Tibial artery (tissue), 4 donors: Measurements from ENCODE around the gene PRDM7.
A peak's percentile ranks its signal among the peaks of the same experiment; 100 is the strongest.
"Not testable (repeated sequence)": the region's sequence is repeated elsewhere in the genome, so short reads cannot be mapped to it uniquely, and the experiment has no call there.

Source experiments
- DNase-seq, 2 donors: peaks; one replicate each; pipeline ENCODE4 v3.0.0-alpha.2; 2019
- H3K27ac ChIP-seq, 2 donors: fragments of 200-600 bp; sonication (generic) in 1 of 2; 1 replicate in 1 of 2; 2 replicates in 1 of 2; pipeline ENCODE4 v1.5.1; 2018 to 2019; ENCODE audit warnings: mild to moderate bottlenecking in 1 of 2
- H3K27me3 ChIP-seq, 2 donors: fragments of 200-600 bp; sonication (generic) in 1 of 2; one replicate each; pipeline versions ENCODE4 v1.5.1 to v1.6.0; 2016 to 2019
- H3K36me3 ChIP-seq, 3 donors: fragments of 200-600 bp; sonication (generic) in 2 of 3; one replicate each; pipeline ENCODE4 v1.5.1; 2016 to 2019; ENCODE audit warnings: mild to moderate bottlenecking in 2 of 3
- H3K4me1 ChIP-seq, 4 donors: fragments of 200-600 bp; sonication (generic) in 2 of 4; 1 replicate in 3 of 4; 2 replicates in 1 of 4; pipeline ENCODE4 v1.5.1; 2016 to 2019
- H3K4me3 ChIP-seq, 2 donors: fragments of 200-600 bp; sonication (generic) in 1 of 2; 1 replicate in 1 of 2; 2 replicates in 1 of 2; pipeline ENCODE4 v1.5.1; 2018 to 2019; ENCODE audit warnings: mild to moderate bottlenecking in 2 of 2
- H3K9me3 ChIP-seq, 3 donors: fragments of 200-600 bp; sonication (generic) in 1 of 3; one replicate each; pipeline ENCODE4 v1.5.1; 2016 to 2019
- intact Hi-C: fragments of 100-400 bp; cut with DNase I; formaldehyde crosslinking; loops from one replicate; pipeline ENCODE4 v1.15.0; 2023; ENCODE audit warnings: low total_unique reads
- TF ChIP-seq, protein P1 (sequence below), 2 experiments: fragments of 200-600 bp in 1 of 2; fragments of 450-650 bp in 1 of 2; IDR thresholded peaks; one replicate each; pipeline ENCODE4 v1.5.1; 2017 to 2019; ENCODE audit warnings: antibody characterized with exemption in 2 of 2, mild to moderate bottlenecking in 1 of 2, moderate library complexity in 1 of 2

Gene PRDM7

DNA sequence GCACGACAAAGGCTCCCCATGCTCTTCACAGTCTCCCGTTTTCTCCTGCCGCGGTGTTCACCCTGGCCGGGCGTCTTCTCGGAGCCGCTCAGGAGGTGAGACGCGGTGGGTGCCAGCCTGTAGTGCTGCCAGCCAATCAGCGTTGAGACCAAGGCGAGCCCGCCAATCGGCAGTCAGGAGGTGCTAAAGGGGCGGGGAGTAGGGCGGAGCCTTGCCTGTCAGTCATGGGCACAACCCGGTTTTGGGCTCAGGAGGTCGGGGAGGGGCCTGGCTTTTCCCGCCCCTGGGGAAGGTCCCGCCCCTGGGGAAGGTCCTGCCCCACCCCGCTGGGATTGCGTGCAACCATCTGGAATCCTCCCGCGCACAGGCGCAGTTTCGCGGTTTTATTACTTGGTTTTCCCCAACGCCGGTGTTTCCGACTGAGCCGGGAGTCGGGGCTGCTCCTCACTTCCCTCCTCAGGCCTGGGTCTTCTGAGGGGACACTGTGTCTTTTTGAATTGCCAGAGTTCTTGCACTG, at the start of gene PRDM7:
PRDM7 (minus strand) TSS at position 92 of the 517 bp plus-strand sequence. CDS start 1,421 bp downstream, outside the sequence.
- peaks cover 0 to 32% of the 10 kb centered on the region in 2 donors for H3K27me3 ChIP-seq
- intact Hi-C loops, result no loop called here
- peak within 1 kb of the TSS; percentile 30 to 39 for H3K4me3 ChIP-seq
- H3K4me1 ChIP-seq, result peaks cover 0 to 15% (median 9%) of the 10 kb centered on the region in 4 donors
- DNase-seq, result peak; percentile 85 to 93
- H3K36me3 ChIP-seq, result no peaks in the 10 kb centered on the region
- H3K9me3 ChIP-seq, result no peaks in the 10 kb centered on the region
- no peak within 1 kb of the TSS for H3K27ac ChIP-seq
- TF ChIP-seq, protein P1, sequence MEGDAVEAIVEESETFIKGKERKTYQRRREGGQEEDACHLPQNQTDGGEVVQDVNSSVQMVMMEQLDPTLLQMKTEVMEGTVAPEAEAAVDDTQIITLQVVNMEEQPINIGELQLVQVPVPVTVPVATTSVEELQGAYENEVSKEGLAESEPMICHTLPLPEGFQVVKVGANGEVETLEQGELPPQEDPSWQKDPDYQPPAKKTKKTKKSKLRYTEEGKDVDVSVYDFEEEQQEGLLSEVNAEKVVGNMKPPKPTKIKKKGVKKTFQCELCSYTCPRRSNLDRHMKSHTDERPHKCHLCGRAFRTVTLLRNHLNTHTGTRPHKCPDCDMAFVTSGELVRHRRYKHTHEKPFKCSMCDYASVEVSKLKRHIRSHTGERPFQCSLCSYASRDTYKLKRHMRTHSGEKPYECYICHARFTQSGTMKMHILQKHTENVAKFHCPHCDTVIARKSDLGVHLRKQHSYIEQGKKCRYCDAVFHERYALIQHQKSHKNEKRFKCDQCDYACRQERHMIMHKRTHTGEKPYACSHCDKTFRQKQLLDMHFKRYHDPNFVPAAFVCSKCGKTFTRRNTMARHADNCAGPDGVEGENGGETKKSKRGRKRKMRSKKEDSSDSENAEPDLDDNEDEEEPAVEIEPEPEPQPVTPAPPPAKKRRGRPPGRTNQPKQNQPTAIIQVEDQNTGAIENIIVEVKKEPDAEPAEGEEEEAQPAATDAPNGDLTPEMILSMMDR (IDR thresholded peaks at IDR 0.05), result no peak

- H3K27ac ChIP-seq, H3K36me3 ChIP-seq, DNase-seq, intact Hi-C loops, H3K27me3 ChIP-seq, H3K9me3 ChIP-seq, H3K4me3 ChIP-seq, H3K4me1 ChIP-seq: not testable (repeated sequence)
Measured at GRCh38 chr16:90121846-90122245, 44.7 kb upstream of the PRDM7 start.

DNA sequence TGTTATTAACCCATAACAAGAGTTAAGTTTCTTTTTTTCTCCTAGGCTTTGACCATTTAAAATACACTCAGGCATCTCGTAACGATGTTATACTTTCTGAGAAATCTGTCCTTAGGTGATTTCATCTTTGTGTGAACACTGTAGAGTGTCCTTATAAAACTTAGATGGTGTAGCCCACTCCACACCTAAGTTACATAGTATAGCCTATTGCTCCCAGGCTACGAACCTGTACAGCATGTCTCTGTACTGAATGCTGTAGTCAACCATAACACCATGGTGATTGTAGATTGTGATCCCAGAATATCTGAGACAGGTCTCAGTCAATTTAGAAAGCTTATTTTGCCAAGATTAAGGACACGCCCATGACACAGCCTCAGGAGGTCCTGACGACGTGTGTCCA, 30.5 kb upstream of the PRDM7 start:
- H3K36me3 ChIP-seq, H3K4me1 ChIP-seq, H3K27ac ChIP-seq, H3K9me3 ChIP-seq, H3K4me3 ChIP-seq, intact Hi-C loops, H3K27me3 ChIP-seq, DNase-seq: not testable (repeated sequence)

DNA sequence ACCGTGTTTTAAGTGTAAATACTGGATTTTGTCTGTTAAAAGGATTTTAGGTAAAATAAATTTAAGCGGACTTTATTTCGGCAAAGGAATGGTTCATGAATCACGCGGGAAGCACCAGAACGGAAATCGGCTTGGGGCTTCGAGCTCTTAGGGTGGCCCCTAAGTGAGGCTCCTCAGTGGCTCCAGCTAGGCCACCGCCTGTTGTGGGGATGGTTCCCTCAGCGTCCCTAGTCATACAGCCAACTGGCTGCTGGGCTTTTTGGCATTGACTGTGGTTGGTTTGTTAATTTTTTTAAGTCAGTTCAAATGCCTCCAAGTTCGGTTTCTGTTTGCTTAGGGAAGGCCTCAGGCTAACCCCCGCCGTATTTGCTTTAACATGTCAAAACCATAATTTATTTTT, 29.9 kb upstream of the PRDM7 start:
- H3K9me3 ChIP-seq, intact Hi-C loops, H3K36me3 ChIP-seq, H3K27me3 ChIP-seq, DNase-seq, H3K27ac ChIP-seq, H3K4me1 ChIP-seq, H3K4me3 ChIP-seq: not testable (repeated sequence)

- H3K4me3 ChIP-seq, result not testable (repeated sequence)
Measured at GRCh38 chr16:90106271-90106670, 29.1 kb upstream of the PRDM7 start.

DNA sequence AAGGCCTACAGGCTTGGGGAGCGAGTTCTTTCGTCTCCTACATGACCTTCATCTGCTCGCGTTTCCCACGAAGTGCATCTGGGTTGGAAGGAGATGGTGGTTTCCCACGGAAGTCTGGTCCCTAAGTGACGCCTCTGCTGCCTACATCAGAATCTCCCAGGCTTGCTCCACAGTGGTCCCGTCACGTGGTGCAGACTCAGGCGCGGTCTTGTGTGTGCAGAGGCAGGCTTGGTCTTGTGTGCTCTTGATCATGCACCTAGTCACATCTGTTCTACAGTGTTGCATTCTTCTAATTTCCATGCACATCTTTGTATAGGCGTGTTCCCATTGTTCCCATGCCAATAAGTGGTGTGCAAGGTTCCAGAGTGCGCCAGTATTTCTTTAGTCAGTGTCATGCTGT, 27.6 kb upstream of the PRDM7 start:
- H3K27me3 ChIP-seq, H3K4me1 ChIP-seq, H3K4me3 ChIP-seq, H3K9me3 ChIP-seq, H3K36me3 ChIP-seq, intact Hi-C loops, H3K27ac ChIP-seq, DNase-seq: not testable (repeated sequence)

More at GRCh38 chr16:90106271-90106670, 29.1 kb upstream of the PRDM7 start:
- H3K4me1 ChIP-seq, H3K27ac ChIP-seq, H3K27me3 ChIP-seq, DNase-seq, H3K36me3 ChIP-seq, intact Hi-C loops, H3K9me3 ChIP-seq: not testable (repeated sequence)

DNA sequence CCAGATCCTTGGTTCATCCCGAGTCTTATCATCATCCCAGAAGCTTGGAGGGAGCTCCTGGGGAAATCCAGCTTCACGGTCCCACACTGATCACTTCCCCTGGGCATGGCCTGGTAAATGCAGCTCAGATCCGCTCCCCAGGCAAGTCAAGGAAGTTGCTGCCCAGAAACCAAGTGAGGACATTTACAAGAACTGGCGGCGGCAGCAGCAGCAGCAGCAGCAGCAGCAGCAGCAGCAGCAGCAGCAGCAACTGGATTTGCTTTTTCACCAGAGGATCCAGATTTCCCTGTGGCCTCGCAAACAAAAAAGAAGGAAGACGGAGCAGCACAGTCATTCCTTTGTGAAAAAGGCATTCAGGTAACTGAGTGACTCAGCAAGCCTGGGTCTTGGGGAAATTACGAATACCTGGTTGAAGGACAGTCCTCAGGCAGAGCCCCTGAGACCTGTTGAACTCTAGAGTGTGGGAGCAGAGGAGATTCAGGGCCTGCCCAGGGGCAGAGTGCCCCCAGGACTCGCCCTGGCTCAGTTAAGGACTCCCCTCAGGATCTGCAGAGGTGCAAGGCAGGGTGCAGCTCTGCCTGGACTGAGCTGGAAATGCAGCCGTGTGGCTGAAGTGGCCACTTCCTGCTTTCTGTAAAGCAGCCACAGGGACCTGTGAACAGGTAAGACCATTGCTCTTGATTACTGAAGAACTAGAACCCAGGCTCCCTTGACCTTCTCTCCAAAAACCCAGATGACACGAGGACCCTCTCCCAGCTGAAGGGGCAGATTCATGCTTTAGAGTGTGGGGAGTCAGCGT, 25.2 kb upstream of the PRDM7 start:
- H3K36me3 ChIP-seq, H3K4me3 ChIP-seq, H3K4me1 ChIP-seq, H3K27me3 ChIP-seq, H3K27ac ChIP-seq, H3K9me3 ChIP-seq, DNase-seq, intact Hi-C loops: not testable (repeated sequence)

- H3K27ac ChIP-seq, DNase-seq, intact Hi-C loops, H3K4me3 ChIP-seq, H3K9me3 ChIP-seq, H3K4me1 ChIP-seq, H3K27me3 ChIP-seq, H3K36me3 ChIP-seq: not testable (repeated sequence)
Measured at GRCh38 chr16:90101332-90101731, 24.2 kb upstream of the PRDM7 start.

DNA sequence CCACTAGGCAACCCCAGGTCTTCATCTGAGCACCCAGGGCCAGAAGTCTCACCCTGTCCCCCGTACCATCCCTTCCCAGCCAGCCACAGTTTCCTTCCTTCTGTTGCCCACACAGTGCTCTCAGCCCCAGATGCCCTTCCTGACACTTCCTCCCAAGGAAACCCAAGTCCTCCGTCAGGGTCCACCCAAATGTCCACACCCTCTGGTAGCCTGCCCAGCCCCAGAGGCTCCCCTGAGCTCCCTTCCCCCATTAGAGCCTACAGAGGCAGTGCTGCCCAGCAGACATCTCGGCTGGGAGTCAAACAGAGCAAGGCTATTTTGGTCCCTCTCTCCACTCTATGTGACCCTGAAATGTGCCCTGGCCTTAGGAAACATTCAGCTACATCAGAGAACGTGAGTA, 23.7 kb upstream of the PRDM7 start:
- H3K36me3 ChIP-seq, H3K9me3 ChIP-seq, H3K27ac ChIP-seq, H3K4me3 ChIP-seq, H3K27me3 ChIP-seq, intact Hi-C loops, H3K4me1 ChIP-seq, DNase-seq: not testable (repeated sequence)

DNA sequence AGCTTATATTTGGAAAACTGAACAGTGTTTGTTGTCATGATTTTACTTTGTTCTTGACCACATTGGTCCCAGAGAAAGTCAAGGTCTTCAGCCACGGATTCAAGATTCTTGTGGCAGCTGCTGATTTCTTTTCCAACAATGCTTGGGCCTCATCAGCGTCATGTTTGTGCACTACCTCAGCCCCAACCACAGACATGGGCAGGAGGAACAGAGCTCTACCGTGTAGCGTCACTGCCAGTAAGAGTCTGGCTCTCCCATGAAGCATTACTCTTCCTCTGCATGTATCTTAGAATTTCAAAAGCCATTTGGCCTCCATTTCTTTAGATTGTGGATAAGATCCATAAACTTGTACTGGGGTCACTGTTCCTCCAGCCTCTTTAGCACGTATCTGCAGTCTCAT, 23.1 kb upstream of the PRDM7 start:
- H3K4me1 ChIP-seq, H3K9me3 ChIP-seq, H3K36me3 ChIP-seq, H3K27me3 ChIP-seq, intact Hi-C loops, DNase-seq, H3K27ac ChIP-seq, H3K4me3 ChIP-seq: not testable (repeated sequence)

- DNase-seq, H3K36me3 ChIP-seq, H3K9me3 ChIP-seq, H3K4me3 ChIP-seq, H3K27ac ChIP-seq, H3K27me3 ChIP-seq, H3K4me1 ChIP-seq, intact Hi-C loops: not testable (repeated sequence)
Measured at GRCh38 chr16:90098936-90099335, 21.8 kb upstream of the PRDM7 start.

DNA sequence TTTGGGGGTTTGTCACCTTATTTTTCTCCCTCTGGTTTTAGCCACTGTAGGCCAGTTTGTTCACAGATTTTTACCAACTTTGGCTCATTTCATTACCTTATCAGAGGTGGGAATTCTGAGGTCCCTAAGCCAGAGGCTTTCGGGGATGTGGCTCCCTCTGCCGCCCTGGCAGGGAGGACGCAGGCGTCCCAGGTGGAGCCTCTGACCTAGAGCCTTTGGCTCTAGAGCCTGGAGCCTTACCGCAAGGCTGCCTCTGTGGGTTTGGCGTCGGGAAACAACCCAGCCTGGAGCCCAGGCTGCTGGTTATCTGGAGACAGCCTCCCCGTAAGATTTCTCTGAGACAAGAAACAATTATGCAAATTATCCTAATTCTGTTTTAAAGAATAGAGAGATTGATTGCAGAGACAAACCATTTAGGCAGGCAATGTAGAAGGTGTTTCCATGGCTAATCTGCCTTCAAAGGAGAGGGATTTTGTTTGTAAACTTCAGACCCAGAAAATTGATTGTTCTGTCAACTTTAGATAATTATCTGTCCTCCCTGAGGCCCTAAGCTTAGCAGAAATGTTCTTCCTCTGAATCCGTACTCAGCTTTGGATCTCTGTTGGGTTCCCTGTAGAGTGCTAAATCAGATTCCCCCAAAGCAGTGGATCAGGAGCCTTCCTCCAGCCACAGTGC, 20.0 kb upstream of the PRDM7 start:
- H3K4me3 ChIP-seq, DNase-seq, intact Hi-C loops: not testable (repeated sequence)

DNA sequence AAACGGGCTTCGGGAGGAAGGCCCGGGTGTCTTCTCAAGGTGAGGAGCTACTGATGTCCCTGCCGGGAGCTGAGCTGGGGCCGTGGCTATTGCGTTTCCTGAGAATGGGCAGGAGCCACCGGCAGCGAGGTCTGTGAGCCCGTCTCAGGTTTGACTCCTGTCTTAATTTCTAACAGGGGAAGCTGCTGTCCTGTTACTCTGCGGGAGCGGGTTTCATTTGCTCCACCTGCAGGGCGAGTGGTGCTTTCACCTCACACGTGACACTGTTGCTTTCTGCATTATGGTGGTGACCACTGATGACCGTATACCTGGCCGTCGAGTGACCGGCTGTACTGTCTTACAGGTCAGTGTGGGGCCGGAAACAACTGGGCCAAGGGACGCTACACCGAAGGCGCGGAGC, 17.7 kb upstream of the PRDM7 start:
- H3K27me3 ChIP-seq, H3K9me3 ChIP-seq, H3K4me3 ChIP-seq, DNase-seq, H3K4me1 ChIP-seq, intact Hi-C loops, H3K36me3 ChIP-seq, H3K27ac ChIP-seq: not testable (repeated sequence)

More for the DNA sequence above, 20.0 kb upstream of the PRDM7 start:
- H3K9me3 ChIP-seq, H3K4me1 ChIP-seq, H3K27me3 ChIP-seq, H3K36me3 ChIP-seq, H3K27ac ChIP-seq: not testable (repeated sequence)
